K562 (cell line): Measurements from ENCODE around the gene TMEM30A. TPM values are rescaled to one million over a fixed set of nuclear protein-coding genes. Genes with fewer than 3 reads are reported as not detected.

Experiments
- CEBPG ChIP-seq, 3 experiments: fragments of 200-800 bp in 1 of 3; sonication (Bioruptor generic) in 1 of 3; sonication (generic) in 1 of 3; formaldehyde crosslinking in 1 of 3; IDR thresholded peaks in 2 of 3; conservative IDR thresholded peaks in 1 of 3; 2 replicates each; pipeline versions ENCODE4 v1.6.1 to v1.8.0; 2016 to 2022; ENCODE audit warnings: missing compliant biosample characterization in 2 of 3, missing genetic modification characterization in 2 of 3, mild to moderate bottlenecking in 1 of 3, missing genetic modification reagents in 1 of 3
- MCM5 ChIP-seq: fragments of 450-650 bp; IDR thresholded peaks from 2 replicates; pipeline ENCODE4 v1.6.1; 2016; ENCODE audit warnings: low read depth
- REST ChIP-seq, 2 experiments: fragments of 450-650 bp; formaldehyde crosslinking in 1 of 2; IDR thresholded peaks; 2 replicates each; pipeline versions ENCODE4 v1.4.0 to v1.6.1; 2014 to 2020; ENCODE audit warnings: mild to moderate bottlenecking in 2 of 2, borderline replicate concordance in 1 of 2, low read depth in 1 of 2
- polyA plus RNA-seq, 8 experiments: library from polyadenylated mRNA; depleted of rRNA in 4 of 8; stranded (reverse) in 5 of 8; unstranded in 3 of 8; fragments of >200 nt; fragmentation: Nextera tagmentation in 2 of 8; fragmentation: Illumina TruSeq in 1 of 8; extraction: Ambion mirVana in 2 of 8; extraction: Trizol in 1 of 8; gene quantifications; 2 replicates each; pipeline versions ENCODE4 v1.2.1 to v1.2.3, GENCODE V29; 2011 to 2014; ENCODE audit warnings: inconsistent platforms in 1 of 8, missing spikeins in 1 of 8
- total RNA-seq, 7 experiments: library from RNA; depleted of rRNA in 6 of 7; stranded (reverse); fragments of >200 nt in 6 of 7; fragmentation: Illumina TruSeq in 2 of 7; extraction: Trizol in 2 of 7; gene quantifications; 2 replicates each; pipeline versions ENCODE4 v1.2.1 to v1.2.3, GENCODE V29; 2011 to 2021; ENCODE audit warnings: low replicate concordance in 1 of 7

Gene TMEM30A
- total and polyA plus RNA-seq, 9 of the 15 experiments (the other 6 are each of a cell fraction or from before 2014, with no cell fraction given) = 6.5 to 31.2 (median 16.3) TPM

- TF ChIP-seq CEBPG (CRISPR knock-in tag; IDR thresholded peaks at IDR 0.05) (no peak), CEBPG (tag; conservative IDR thresholded peaks at IDR 0.05 in 1 of 2, IDR thresholded peaks at IDR 0.05 in 1 of 2) (peak in 1 of 2 experiments; percentile 41; a peak in 1 of 4 replicates), MCM5 (no peak), REST (IDR thresholded peaks at IDR 0.05; ENCODE audit: borderline replicate concordance) (peak; percentile 22; the same call in 1 of the 2 replicates), REST (CRISPR knock-in tag; IDR thresholded peaks at IDR 0.05; ENCODE audit: low read depth) (no peak)
Measured at GRCh38 chr6:75230484-75231325, 53.9 kb downstream of the TMEM30A start (continued).
